ENCODE results near the gene CPNE5. TPM values are rescaled to one million over a fixed set of nuclear protein-coding genes. Genes with fewer than 3 reads are reported as not detected.

CPNE5 gene
- total RNA-seq, 2 donors from 2014 or later, result 3.9 to 64.5 TPM

DNA sequence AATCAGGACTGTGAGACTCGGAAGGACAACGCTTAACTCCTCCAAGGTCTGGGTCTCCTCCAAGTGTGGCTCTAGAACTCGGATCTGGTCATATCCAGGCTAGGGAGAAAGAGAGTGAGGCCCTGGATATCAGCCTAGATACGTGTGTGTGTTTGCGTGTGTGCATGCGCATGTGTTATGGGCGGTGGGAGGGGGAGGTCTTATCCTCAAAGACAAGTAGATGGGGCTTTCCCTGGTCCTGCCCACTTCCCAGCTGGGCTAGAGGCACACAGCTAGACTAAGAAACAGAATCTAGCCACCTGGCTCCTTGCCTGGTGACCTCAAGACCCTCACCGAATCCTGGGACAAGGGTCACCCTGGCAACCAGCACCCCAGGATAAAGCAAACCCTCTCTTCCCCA lies 13.2 kb downstream of the CPNE5 start:
- Histone ChIP-seq H3K4me3 (no peak overlapping the region), H3K27ac (no peak overlapping the region), H3K27me3 (replicated peaks; ENCODE audit: insufficient read depth) (no peaks in the 10 kb centered on the region), H3K36me3 (no peaks in the 10 kb centered on the region), H3K4me1 (replicated peaks) (peaks cover 8% of the 10 kb centered on the region), H3K9me3 (no peaks in the 10 kb centered on the region)
- WGBS, result 94% methylated on average over 8 of the region's 8 CpGs
- DNase-seq (ENCODE audit: low spot score), result no peak
- intact Hi-C loops (cut with DNase I), result no loop called here
- TF ChIP-seq POLR2AphosphoS5 (IDR thresholded peaks at IDR 0.05) (no peak), POLR2A (IDR thresholded peaks at IDR 0.05) (no peak)
- TF ChIP-seq, protein P1, sequence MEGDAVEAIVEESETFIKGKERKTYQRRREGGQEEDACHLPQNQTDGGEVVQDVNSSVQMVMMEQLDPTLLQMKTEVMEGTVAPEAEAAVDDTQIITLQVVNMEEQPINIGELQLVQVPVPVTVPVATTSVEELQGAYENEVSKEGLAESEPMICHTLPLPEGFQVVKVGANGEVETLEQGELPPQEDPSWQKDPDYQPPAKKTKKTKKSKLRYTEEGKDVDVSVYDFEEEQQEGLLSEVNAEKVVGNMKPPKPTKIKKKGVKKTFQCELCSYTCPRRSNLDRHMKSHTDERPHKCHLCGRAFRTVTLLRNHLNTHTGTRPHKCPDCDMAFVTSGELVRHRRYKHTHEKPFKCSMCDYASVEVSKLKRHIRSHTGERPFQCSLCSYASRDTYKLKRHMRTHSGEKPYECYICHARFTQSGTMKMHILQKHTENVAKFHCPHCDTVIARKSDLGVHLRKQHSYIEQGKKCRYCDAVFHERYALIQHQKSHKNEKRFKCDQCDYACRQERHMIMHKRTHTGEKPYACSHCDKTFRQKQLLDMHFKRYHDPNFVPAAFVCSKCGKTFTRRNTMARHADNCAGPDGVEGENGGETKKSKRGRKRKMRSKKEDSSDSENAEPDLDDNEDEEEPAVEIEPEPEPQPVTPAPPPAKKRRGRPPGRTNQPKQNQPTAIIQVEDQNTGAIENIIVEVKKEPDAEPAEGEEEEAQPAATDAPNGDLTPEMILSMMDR (IDR thresholded peaks at IDR 0.05), result no peak

DNA sequence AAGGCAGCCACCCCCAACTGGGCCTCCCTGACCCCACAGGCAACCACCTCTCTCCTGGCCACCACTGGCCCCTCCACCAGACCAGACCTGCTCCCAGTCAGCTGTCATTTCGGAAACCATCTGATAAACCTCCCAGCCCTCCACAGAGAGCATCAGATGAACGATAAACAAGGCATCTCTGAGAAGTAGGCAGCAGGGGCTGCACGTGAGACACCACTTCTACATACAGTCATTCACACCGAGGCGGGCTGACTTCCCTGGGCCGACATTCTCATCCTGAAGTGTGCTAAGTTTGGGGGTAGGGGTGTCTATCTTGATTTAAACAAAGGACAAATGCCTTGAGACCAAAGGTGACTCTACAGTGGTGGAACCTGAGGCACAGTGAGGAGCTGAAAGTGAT lies 13.8 kb downstream of the CPNE5 start:
- Histone ChIP-seq H3K4me1 (replicated peaks) (peaks cover 4% of the 10 kb centered on the region), H3K27ac (no peak overlapping the region), H3K36me3 (no peaks in the 10 kb centered on the region), H3K4me3 (no peak overlapping the region), H3K27me3 (replicated peaks; ENCODE audit: insufficient read depth) (no peaks in the 10 kb centered on the region), H3K9me3 (no peaks in the 10 kb centered on the region)
- intact Hi-C loops (cut with DNase I), result no loop called here
- no peak for TF ChIP-seq POLR2AphosphoS5 (IDR thresholded peaks at IDR 0.05)
- TF ChIP-seq, protein P1 (IDR thresholded peaks at IDR 0.05), result no peak
- TF ChIP-seq POLR2A (IDR thresholded peaks at IDR 0.05), result no peak
- 88% methylated on average over 6 of the region's 6 CpGs for WGBS
- no peak for DNase-seq (ENCODE audit: low spot score)

DNA sequence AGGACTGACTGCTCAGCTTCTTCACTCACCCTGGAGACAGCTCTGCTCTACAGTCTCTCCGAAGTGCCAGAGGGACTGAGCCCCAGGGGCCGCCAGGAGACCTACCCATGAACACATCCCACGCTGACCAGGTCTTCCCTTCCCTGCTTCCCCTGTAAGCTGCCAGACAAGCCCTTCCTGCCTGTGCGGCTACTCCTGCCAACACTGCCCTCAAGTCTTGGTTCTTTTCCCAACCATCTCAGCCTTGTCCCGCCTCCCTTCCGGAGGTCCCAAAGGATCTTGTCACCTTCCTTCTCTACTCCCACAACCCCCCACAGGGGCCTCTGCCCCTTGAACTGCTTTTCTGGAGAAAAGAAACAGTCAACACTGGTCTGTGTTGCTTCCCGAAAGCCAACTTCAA lies 15.0 kb downstream of the CPNE5 start:
- WGBS, result 45% methylated on average over 7 of the region's 7 CpGs

DNA sequence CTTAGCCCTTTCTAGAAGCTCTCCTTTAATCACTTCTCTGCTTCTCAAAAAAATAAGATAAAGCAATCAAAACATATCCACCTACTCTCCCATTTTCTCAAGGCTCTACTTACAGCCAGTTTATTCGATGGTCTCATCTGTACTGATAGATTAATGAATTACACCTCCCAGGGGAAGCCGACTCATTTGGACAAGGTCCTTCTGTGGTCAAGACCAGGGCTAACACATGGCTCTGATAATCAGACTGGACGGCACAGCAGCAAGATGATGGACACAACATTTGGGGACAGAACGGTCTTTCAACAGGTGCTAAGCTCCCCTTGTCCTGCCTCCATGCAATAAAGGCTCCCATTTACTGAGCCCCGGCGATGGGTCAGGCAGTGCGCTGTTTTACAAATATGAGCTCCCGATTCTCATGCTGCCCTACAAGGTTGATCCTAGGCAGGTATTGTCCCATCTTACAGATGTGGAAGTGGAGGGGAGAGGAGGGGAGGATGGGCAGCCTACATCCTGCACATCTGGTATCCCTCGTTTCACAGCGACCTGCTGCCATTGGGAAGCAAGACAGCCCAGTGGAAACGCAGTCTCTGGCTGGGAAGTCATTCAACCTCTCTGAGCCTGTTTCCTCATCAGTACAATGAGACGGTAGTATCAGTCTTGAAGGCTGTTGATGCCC lies 15.7 kb downstream of the CPNE5 start:
- no peak for DNase-seq (ENCODE audit: low spot score)
- no peak overlapping the region for H3K4me3 ChIP-seq
- intact Hi-C loops (cut with DNase I), result no loop called here
- no peaks in the 10 kb centered on the region for H3K27me3 ChIP-seq (replicated peaks; ENCODE audit: insufficient read depth)
- H3K4me1 ChIP-seq (replicated peaks), result no peaks in the 10 kb centered on the region
- H3K36me3 ChIP-seq, result no peaks in the 10 kb centered on the region
- no peaks in the 10 kb centered on the region for H3K9me3 ChIP-seq
- no peak overlapping the region for H3K27ac ChIP-seq
- WGBS, result 89% methylated on average over 12 of the region's 12 CpGs
- TF ChIP-seq POLR2AphosphoS5 (IDR thresholded peaks at IDR 0.05) (no peak), POLR2A (IDR thresholded peaks at IDR 0.05) (no peak)
- TF ChIP-seq, protein P1 (IDR thresholded peaks at IDR 0.05), result no peak

More for the DNA sequence above, 15.0 kb downstream of the CPNE5 start:
- H3K4me3 ChIP-seq, result no peak overlapping the region
- TF ChIP-seq, protein P1 (IDR thresholded peaks at IDR 0.05), result no peak
- peak; percentile 23 for TF ChIP-seq POLR2AphosphoS5 (IDR thresholded peaks at IDR 0.05)
- no peaks in the 10 kb centered on the region for H3K9me3 ChIP-seq
- H3K27ac ChIP-seq, result no peak overlapping the region
- no peaks in the 10 kb centered on the region for H3K4me1 ChIP-seq (replicated peaks)
- DNase-seq (ENCODE audit: low spot score), result peak; percentile 22
- no peaks in the 10 kb centered on the region for H3K36me3 ChIP-seq
- intact Hi-C loops (cut with DNase I), result no loop called here
- H3K27me3 ChIP-seq (replicated peaks; ENCODE audit: insufficient read depth), result no peaks in the 10 kb centered on the region

Measured in prostate gland (tissue), 2 donors.